Vagina (tissue), 2 donors: ENCODE data around the gene JAG1.

Experiments used
- CTCF ChIP-seq, 3 experiments: fragments of 450-650 bp in 2 of 3; fragments of 200-600 bp in 1 of 3; sonication (generic) in 1 of 3; IDR thresholded peaks; one replicate each; pipeline ENCODE4 v1.5.1; 2017 to 2019; ENCODE audit warnings: antibody characterized with exemption in 3 of 3, mild to moderate bottlenecking in 2 of 3, moderate library complexity in 2 of 3
- POLR2A ChIP-seq, 2 donors: fragments of 450-650 bp; IDR thresholded peaks; one replicate each; pipeline ENCODE4 v1.6.1; 2017; ENCODE audit warnings: antibody characterized with exemption in 2 of 2, mild to moderate bottlenecking in 2 of 2, moderate library complexity in 2 of 2
- POLR2AphosphoS5 ChIP-seq, 2 donors: sonication (generic); formaldehyde crosslinking; IDR thresholded peaks; one replicate each; pipeline ENCODE4 v1.9.0; 2017; ENCODE audit warnings: antibody characterized with exemption in 2 of 2, mild to moderate bottlenecking in 2 of 2, low read depth in 1 of 2; ENCODE audit not compliant: insufficient read depth in 1 of 2

- TF ChIP-seq CTCF (IDR thresholded peaks at IDR 0.05): no peak
- no peak for TF ChIP-seq POLR2A (IDR thresholded peaks at IDR 0.05)
- TF ChIP-seq POLR2AphosphoS5 (IDR thresholded peaks at IDR 0.05; ENCODE audit: insufficient read depth in 1 of 2, low read depth in 1 of 2): no peak
Observed at GRCh38 chr20:10609276-10609675, 64.5 kb downstream of the JAG1 start.
